Ectodermal cell (in vitro differentiated cells): Measurements from ENCODE around the gene GADD45B.
A peak's percentile ranks its signal among the peaks of the same experiment; 100 is the strongest.
"Not testable (repeated sequence)": the region's sequence is repeated elsewhere in the genome, so short reads cannot be mapped to it uniquely, and the experiment has no call there.

Experiments
- H3K27ac ChIP-seq: 2 replicates; pipeline ENCODE4 v1.7.0; 2013; ENCODE audit warnings: mild to moderate bottlenecking, low read depth, low read length; ENCODE audit not compliant: insufficient read depth, poor library complexity, severe bottlenecking
- H3K27me3 ChIP-seq: 2 replicates; pipeline ENCODE4 v1.7.0; 2013; ENCODE audit warnings: mild to moderate bottlenecking, low read length; ENCODE audit not compliant: insufficient read depth, control insufficient read depth, poor library complexity, severe bottlenecking
- H3K36me3 ChIP-seq: one replicate; pipeline ENCODE4 v1.7.0; 2013; ENCODE audit warnings: low read length; ENCODE audit not compliant: control insufficient read depth, insufficient read depth
- H3K4me1 ChIP-seq: one replicate; pipeline ENCODE4 v1.7.0; 2013; ENCODE audit warnings: low read length; ENCODE audit not compliant: control insufficient read depth, insufficient read depth
- H3K4me3 ChIP-seq: 2 replicates; pipeline ENCODE4 v1.7.0; 2013; ENCODE audit warnings: low read depth, low read length, control low read depth; ENCODE audit not compliant: insufficient read depth
- H3K9me3 ChIP-seq: 2 replicates; pipeline ENCODE4 v1.7.0; 2013; ENCODE audit warnings: mild to moderate bottlenecking, low read length, moderate library complexity; ENCODE audit not compliant: control insufficient read depth
- WGBS, 2 experiments: methylation state at CpG; one replicate each; pipeline ENCODE4 v1.1.7; 2013; ENCODE audit warnings: missing lambda C conversion rate in 2 of 2; 5-methylcytosine and 5-hydroxymethylcytosine counted together

The GADD45B gene

DNA sequence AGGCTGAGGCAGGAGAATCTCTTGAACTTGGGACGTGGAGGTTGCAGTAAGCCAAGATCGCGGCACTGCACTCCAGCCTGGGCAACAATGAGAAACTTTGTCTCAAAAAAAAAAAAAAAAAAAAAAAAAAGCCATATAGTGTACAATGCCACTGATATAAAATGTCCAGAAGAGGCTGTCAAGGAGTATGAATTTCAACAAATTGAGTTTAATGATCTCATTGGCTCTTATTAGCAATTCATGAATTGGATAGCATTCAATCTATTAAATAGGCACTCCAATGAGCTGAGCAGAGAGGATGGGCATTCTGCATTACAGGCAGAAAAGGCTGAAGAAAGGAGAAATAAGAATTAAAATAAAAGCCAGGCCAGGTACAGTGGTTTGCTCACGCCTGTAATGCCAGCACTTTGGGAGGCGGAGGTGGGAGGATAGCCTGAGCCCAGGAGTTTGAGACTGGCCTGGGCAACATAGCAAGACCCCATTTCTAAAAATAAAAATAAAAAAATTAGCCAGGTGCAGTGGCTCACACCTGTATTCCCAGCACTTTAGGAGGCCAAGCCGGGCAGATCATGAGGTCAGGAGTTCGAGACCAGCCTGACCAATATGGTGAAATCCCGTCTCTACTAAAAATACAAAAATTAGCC lies 18.4 kb upstream of the GADD45B start:
- WGBS, 2 experiments: 91 to 95% methylated on average over 8 of the region's 8 CpGs
- Histone ChIP-seq H3K27ac (peak overlapping the region; percentile 50), H3K4me1 (peaks cover 12% of the 10 kb centered on the region)

DNA sequence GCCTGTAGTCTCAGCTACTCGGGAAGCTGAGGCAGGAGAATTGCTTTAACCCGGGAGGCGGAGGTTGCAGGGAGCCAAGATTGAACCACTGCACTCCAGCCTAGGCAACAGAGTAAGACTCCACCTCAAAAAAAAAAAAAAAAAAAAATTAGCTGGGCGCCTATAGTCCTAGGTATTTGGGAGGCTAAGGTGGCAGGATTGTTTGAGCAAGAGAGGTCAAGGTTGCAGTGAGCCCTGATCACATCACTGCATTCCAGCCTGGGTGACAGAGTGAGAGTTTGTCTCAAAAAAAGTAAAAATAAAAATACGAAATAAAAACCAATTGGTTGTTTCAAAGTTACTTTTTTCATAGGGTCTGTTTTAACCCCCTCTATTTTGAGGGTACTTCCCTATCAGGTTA lies 17.9 kb upstream of the GADD45B start:
- H3K9me3 ChIP-seq: no peaks in the 10 kb centered on the region
- H3K4me1 ChIP-seq: peaks cover 12% of the 10 kb centered on the region
- WGBS, 2 experiments: 95 to 98% methylated on average over 5 of the region's 5 CpGs
- no peak overlapping the region for H3K27ac ChIP-seq
- H3K4me3 ChIP-seq: no peak overlapping the region
- no peaks in the 10 kb centered on the region for H3K36me3 ChIP-seq
- no peaks in the 10 kb centered on the region for H3K27me3 ChIP-seq

More for the DNA sequence above, 18.4 kb upstream of the GADD45B start:
- Histone ChIP-seq H3K4me3 (peak overlapping the region; percentile 27), H3K27me3 (no peaks in the 10 kb centered on the region), H3K36me3 (no peaks in the 10 kb centered on the region), H3K9me3 (no peaks in the 10 kb centered on the region)

DNA sequence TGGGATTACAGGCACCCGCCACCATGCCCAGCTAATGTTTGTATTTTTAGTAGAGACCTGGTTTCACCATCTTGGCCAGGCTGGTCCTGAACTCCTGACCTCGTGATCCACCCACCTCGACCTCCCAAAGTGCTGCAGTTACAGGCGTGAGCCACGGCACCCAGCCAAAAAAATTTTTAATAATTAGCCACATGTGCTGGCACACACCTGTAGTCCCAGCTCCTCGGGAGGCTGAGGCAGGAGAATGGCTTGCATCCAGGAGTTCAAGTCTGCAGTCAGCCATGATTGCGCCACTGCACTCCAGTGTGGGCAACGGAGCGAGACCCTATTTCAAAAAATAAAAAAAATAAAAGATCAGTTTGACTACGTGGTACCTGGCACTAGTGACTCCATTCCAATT lies 17.2 kb upstream of the GADD45B start:
- not testable (repeated sequence) for H3K27me3 ChIP-seq, H3K27ac ChIP-seq, H3K4me3 ChIP-seq, H3K9me3 ChIP-seq, H3K36me3 ChIP-seq
- 90 to 95% methylated on average over 10 of the region's 10 CpGs for WGBS, 2 experiments
- H3K4me1 ChIP-seq: peaks cover 12% of the 10 kb centered on the region

DNA sequence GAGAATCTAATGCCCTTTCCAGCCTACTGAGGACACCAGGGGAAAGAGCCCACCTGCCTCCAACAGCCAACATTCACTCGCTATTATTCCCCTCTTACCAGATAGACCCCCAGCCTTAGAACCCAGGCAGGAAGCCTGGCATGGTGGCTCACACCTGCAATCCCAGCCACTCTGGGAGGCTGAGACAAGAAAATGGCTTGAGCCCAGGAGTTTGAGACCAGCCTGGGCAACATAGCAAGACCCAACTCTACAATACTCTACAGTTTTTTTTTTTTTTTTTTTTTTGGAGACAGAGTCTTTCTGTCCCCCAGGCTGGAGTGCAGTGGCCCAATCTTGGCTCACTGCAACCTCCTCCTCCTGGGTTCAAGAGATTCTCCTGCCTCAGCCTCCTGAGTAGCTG lies 15.7 kb upstream of the GADD45B start:
- WGBS, 2 experiments: 85 to 88% methylated on average over 1 of the region's 1 CpG
- H3K9me3 ChIP-seq: no peaks in the 10 kb centered on the region
- H3K27me3 ChIP-seq: no peaks in the 10 kb centered on the region

DNA sequence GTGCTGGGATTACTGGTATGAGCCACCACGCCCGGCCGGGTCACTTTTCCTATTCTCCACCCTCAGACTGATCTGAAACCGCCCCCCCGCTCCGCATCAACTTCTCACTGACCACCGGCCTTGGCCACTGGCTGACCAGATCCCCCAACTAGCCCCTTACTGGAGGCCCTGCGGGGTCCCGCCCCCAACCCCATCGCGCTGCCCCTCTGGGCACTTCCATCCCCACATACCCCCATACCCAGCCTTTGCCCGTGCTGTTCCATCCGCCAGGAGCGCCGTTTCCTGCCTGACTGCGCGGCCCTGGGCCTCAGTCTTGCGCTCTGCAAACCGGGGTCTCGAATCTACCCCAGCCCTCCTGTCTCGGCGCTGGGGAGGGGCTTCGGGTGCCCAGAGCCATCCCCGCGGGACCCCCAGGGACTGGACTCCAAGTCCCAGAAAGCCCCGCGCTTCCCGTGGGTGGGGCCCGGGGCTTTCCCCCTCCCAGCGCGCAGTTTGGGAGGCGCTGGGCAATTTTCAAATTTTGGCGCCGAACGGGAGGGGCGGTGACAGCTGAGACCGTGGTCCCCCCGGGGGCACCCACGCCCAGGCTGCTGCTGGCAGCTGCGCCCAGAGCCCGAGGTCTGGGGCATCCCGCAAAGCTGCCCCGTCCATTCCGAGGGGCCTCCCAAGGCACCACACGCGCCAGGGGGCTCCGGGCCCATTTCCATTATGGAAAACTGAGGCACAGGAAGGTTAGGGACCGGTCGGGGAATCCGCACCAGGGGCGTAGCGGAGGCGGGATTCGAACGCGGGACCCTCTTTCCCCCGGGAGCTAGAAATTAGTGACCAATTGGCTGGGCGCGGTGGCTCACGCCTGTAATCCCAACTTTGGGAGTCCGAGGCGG lies 13.9 kb upstream of the GADD45B start:
- H3K36me3 ChIP-seq: no peaks in the 10 kb centered on the region
- H3K4me3 ChIP-seq: peak overlapping the region; percentile 59
- H3K9me3 ChIP-seq: no peaks in the 10 kb centered on the region
- no peaks in the 10 kb centered on the region for H3K4me1 ChIP-seq
- no peaks in the 10 kb centered on the region for H3K27me3 ChIP-seq
- WGBS, 2 experiments: 8 to 9% methylated on average over 62 of the region's 62 CpGs
- peak overlapping the region; percentile 58 for H3K27ac ChIP-seq

More for the DNA sequence above, 15.7 kb upstream of the GADD45B start:
- Histone ChIP-seq H3K36me3 (no peaks in the 10 kb centered on the region), H3K27ac (no peak overlapping the region), H3K4me1 (peaks cover 4% of the 10 kb centered on the region), H3K4me3 (no peak overlapping the region)

DNA sequence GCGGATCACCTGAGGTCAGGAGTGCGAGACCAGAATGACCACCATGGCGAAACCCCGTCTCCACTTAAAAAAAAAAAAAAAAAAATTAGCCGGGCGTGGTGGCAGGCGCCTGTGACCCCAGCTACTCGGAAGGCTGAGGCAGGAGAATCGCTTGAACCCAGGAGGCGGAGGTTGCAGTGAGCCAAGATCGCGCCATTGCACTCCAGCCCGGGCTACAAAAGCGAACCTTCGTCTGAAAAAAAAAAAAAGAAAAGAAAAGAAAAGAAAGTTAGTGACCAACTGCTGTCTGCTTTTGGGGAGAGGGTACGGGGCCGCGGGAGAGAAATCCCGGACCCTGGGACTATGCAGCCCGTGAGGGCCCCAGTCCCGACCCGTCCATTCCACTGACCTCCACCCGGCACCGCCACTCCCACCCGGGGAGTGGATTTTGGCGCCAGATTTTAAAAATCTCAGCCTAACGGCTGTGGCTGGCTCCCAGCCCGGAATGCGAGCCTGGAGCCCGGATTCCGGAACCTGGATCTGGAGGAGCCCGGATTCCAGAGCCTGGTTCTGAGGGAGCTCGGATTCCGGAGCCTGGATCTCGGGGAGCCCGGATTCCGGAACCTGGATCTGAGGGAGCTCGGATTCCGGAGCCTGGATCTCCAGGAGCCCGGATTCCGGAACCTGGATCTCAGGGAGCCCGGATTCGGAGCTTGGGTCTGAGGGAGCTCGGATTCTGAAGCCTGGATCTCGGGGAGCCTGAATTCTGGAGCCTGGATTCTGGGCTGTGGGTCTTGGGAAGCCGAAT lies 13.1 kb upstream of the GADD45B start:
- Histone ChIP-seq H3K4me1 (no peaks in the 10 kb centered on the region), H3K36me3 (no peaks in the 10 kb centered on the region), H3K27ac (peak overlapping the region; percentile 58), H3K9me3 (no peaks in the 10 kb centered on the region), H3K27me3 (no peaks in the 10 kb centered on the region), H3K4me3 (peak overlapping the region; percentile 59)
- WGBS, 2 experiments: 3% methylated on average over 46 of the region's 46 CpGs

DNA sequence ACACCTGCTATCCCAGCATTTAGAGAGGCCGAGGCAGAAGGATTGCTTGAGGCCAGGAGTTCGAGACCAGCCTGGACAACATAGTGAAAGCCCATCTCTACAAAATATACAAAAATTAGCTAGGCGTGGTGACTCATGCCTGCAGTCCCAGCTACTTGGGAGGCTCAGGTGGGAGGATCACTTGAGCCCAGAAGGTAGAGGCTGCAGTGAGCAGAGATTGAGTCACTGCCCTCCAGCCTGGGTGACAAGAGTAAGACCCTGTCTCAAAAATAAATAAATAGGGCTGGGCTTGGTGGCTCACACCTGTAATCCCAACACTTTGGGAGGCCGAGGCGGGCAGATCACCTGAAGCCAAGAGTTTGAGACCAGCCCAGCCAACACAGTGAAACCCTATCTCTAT lies 12.2 kb upstream of the GADD45B start:
- WGBS, 2 experiments: 93 to 94% methylated on average over 5 of the region's 5 CpGs
- H3K27ac ChIP-seq: not testable (repeated sequence)

DNA sequence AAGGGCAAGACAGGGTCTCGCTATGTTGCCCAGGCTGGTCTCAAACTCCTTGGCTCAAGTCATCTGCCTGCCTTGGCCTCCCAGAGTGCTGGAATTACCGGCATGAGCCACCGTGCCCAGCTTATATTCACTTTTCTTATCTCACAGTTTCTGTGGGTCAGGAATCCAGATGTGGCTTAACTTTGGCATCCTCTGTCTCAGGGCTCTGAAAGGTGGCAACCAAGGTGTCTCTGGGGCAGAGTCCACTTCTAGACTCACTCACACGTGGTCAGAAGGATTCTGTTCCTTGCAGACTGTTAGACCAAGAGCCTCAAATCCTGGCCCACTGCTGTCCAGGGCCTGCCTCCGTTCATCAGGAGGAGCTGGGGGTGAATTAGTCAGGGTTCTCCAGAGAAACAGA lies 11.5 kb upstream of the GADD45B start:
- H3K27ac ChIP-seq: no peak overlapping the region
- H3K9me3 ChIP-seq: no peaks in the 10 kb centered on the region
- H3K4me3 ChIP-seq: no peak overlapping the region
- no peaks in the 10 kb centered on the region for H3K4me1 ChIP-seq
- 85 to 87% methylated on average over 5 of the region's 5 CpGs for WGBS, 2 experiments
- H3K27me3 ChIP-seq: no peaks in the 10 kb centered on the region
- no peaks in the 10 kb centered on the region for H3K36me3 ChIP-seq

More for the DNA sequence above, 12.2 kb upstream of the GADD45B start:
- not testable (repeated sequence) for H3K9me3 ChIP-seq, H3K4me1 ChIP-seq, H3K27me3 ChIP-seq, H3K36me3 ChIP-seq, H3K4me3 ChIP-seq

DNA sequence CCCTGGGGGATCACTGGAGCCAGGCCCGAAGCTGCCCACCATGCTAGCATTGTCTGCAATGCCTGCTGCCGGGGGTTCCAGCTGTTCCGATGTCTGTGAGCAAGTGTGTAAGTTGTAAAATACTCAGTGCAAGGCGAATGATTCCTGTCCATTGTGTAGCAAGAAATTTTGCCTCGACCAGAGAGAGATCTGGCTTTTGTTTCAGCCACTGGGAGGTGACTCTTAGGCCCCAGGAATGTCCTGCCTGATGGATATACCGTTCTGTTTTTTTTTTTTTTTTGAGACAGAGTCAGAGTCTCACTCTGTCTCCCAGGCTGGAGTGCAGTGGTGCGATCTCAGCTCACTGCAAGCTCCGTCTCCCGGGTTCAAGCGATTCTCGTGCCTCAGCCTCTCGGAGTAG lies 7.3 kb upstream of the GADD45B start:
- no peaks in the 10 kb centered on the region for H3K27me3 ChIP-seq
- no peaks in the 10 kb centered on the region for H3K9me3 ChIP-seq
- H3K36me3 ChIP-seq: no peaks in the 10 kb centered on the region
- H3K4me3 ChIP-seq: no peak overlapping the region
- peak overlapping the region; percentile 26 for H3K27ac ChIP-seq
- no peaks in the 10 kb centered on the region for H3K4me1 ChIP-seq
- 75 to 79% methylated on average over 12 of the region's 12 CpGs for WGBS, 2 experiments
